HCT116 (cell line): ENCODE results near the gene ITPR1. TPM values are rescaled to one million over a fixed set of nuclear protein-coding genes. Genes with fewer than 3 reads are reported as not detected.

ENCODE experiments used
- ATAC-seq: fragments of 200-7000 bp; cut with Tn5 transposase; 2 replicates; pipeline ENCODE4 v1.9.1; 2020; ENCODE audit warnings: mild to moderate bottlenecking, moderate library complexity
- BruUV-seq: library from RNA; stranded (reverse); fragments of 400-500 nt; replicated peaks from 2 replicates; lab custom pipeline; 2021; lab: Mats Ljungman, UMichigan
- CTCF ChIA-PET: fragments of 300-600 bp; sonication (Branson Sonifier 250); formaldehyde crosslinking; loops from one replicate; lab custom pipeline; 2021; ENCODE audit warnings: antibody characterized with exemption; lab: Charles Lee
- POLR2A ChIA-PET: fragments of 300-600, 350-600 bp; sonication (Branson Sonifier 250); formaldehyde crosslinking; loops from one replicate; lab custom pipeline; 2021; ENCODE audit warnings: antibody characterized with exemption; lab: Charles Lee
- RAD21 ChIA-PET, 2 experiments: fragments of 300-600 bp; sonication (Branson Sonifier 250); formaldehyde crosslinking; loops; one replicate each; lab custom pipeline; 2023; ENCODE audit warnings: low total read pairs in 2 of 2; ENCODE audit not compliant: uncharacterized antibody in 2 of 2, unreplicated experiment in 2 of 2, low non-redundant PET in 1 of 2; lab: Charles Lee
- DNase-seq: peaks from one replicate; pipeline ENCODE4 v3.0.0-alpha.2; 2010; ENCODE audit warnings: low read depth, low spot score
- H2AFZ ChIP-seq: fragments of 200-600 bp; shearing (Covaris generic), sonication (generic); 2 replicates; pipeline ENCODE4 v1.6.1; 2017; ENCODE audit warnings: low read depth, mixed run types, mixed read lengths, antibody characterized with exemption, low read length; ENCODE audit not compliant: poor library complexity, severe bottlenecking
- H3K27ac ChIP-seq: 2 replicates; pipeline ENCODE4 v1.5.1; 2012; ENCODE audit warnings: low read depth, low read length
- H3K27me3 ChIP-seq: fragments of 200-600 bp; sonication (generic); 2 replicates; pipeline ENCODE4 v1.6.1; 2016; ENCODE audit warnings: mixed run types, low read length, mixed read lengths; ENCODE audit not compliant: insufficient read depth
- H3K36me3 ChIP-seq, 2 experiments: fragments of 200-500 bp in 1 of 2; fragments of 200-600 bp in 1 of 2; sonication (Bioruptor generic) in 1 of 2; sonication (generic) in 1 of 2; 2 replicates each; pipeline versions ENCODE4 v1.5.1 to v1.6.1; 2014 to 2016; ENCODE audit warnings: low read length in 2 of 2, inconsistent platforms in 1 of 2, mixed read lengths in 1 of 2, mixed run types in 1 of 2; ENCODE audit not compliant: insufficient read depth in 2 of 2, control insufficient read depth in 1 of 2
- H3K4me1 ChIP-seq, 2 experiments: fragments of 200-600 bp in 1 of 2; sonication (generic) in 1 of 2; 2 replicates each; pipeline versions ENCODE4 v1.5.1 to v1.6.1; 2012 to 2017; ENCODE audit warnings: low read length in 2 of 2, inconsistent platforms in 1 of 2, mild to moderate bottlenecking in 1 of 2, mixed read lengths in 1 of 2, mixed run types in 1 of 2, moderate library complexity in 1 of 2; ENCODE audit not compliant: insufficient read depth in 2 of 2, control insufficient read depth in 1 of 2
- H3K4me2 ChIP-seq: fragments of 200-600 bp; sonication (generic); 2 replicates; pipeline ENCODE4 v1.6.1; 2017; ENCODE audit warnings: mixed run types, low read length, mixed read lengths
- H3K4me3 ChIP-seq, 2 experiments: fragments of 200-600 bp in 1 of 2; sonication (generic) in 1 of 2; replicated peaks in 1 of 2; 2 replicates each; pipeline ENCODE4 v1.5.1; 2011 to 2016; ENCODE audit warnings: low read length in 2 of 2, control low read depth in 1 of 2, low read depth in 1 of 2, mild to moderate bottlenecking in 1 of 2, mixed read lengths in 1 of 2, mixed run types in 1 of 2
- H3K79me2 ChIP-seq: fragments of 200-600 bp; sonication (generic); 2 replicates; pipeline ENCODE4 v1.6.1; 2017; ENCODE audit warnings: mild to moderate bottlenecking, mixed run types, low read length, moderate library complexity, mixed read lengths; ENCODE audit not compliant: insufficient read depth
- H3K9ac ChIP-seq: fragments of 200-600 bp; sonication (generic); 2 replicates; pipeline ENCODE4 v1.6.1; 2016; ENCODE audit warnings: low read length, mixed read lengths
- H3K9me2 ChIP-seq: fragments of 200-600 bp; sonication (generic), shearing (Covaris generic); 2 replicates; pipeline ENCODE4 v1.6.1; 2017; ENCODE audit warnings: mixed run types, mild to moderate bottlenecking, moderate library complexity; ENCODE audit not compliant: insufficient read depth
- H3K9me3 ChIP-seq, 2 experiments: fragments of 200-500 bp in 1 of 2; fragments of 200-600 bp in 1 of 2; sonication (Bioruptor generic) in 1 of 2; sonication (generic) in 1 of 2; 2 replicates each; pipeline ENCODE4 v1.6.1; 2014 to 2017; ENCODE audit warnings: low read length in 2 of 2, mixed read lengths in 2 of 2, inconsistent platforms in 1 of 2, low read depth in 1 of 2, mild to moderate bottlenecking in 1 of 2, mixed run types in 1 of 2, moderate library complexity in 1 of 2; ENCODE audit not compliant: control insufficient read depth in 1 of 2, insufficient read depth in 1 of 2
- H4K20me1 ChIP-seq: fragments of 200-600 bp; sonication (generic), shearing (Covaris generic); 2 replicates; pipeline ENCODE4 v1.6.1; 2017; ENCODE audit warnings: mixed run types, mild to moderate bottlenecking, moderate library complexity; ENCODE audit not compliant: insufficient read depth
- ATF3 ChIP-seq: IDR thresholded peaks from 2 replicates; pipeline ENCODE4 v1.6.1; 2012
- CBX3 ChIP-seq: IDR thresholded peaks from 2 replicates; pipeline ENCODE4 v1.6.1; 2012; ENCODE audit warnings: low read depth
- CEBPB ChIP-seq: IDR thresholded peaks from 2 replicates; pipeline ENCODE4 v1.6.1; 2012; ENCODE audit warnings: low read depth
- CTCF ChIP-seq, 3 experiments: fragments of 200-600 bp in 1 of 3; sonication (generic) in 1 of 3; IDR thresholded peaks in 2 of 3; conservative IDR thresholded peaks in 1 of 3; 2 replicates each; pipeline ENCODE4 v1.5.1; 2012 to 2017; ENCODE audit warnings: low read depth in 2 of 3, low read length in 2 of 3, antibody characterized with exemption in 1 of 3, borderline replicate concordance in 1 of 3, control low read depth in 1 of 3, mild to moderate bottlenecking in 1 of 3, mixed read lengths in 1 of 3, mixed run types in 1 of 3, moderate library complexity in 1 of 3; ENCODE audit not compliant: insufficient read depth in 1 of 3
- EGR1 ChIP-seq: IDR thresholded peaks from 2 replicates; pipeline ENCODE4 v1.6.1; 2012; ENCODE audit warnings: low read depth
- EZH2 ChIP-seq: fragments of 200-600 bp; sonication (generic); IDR thresholded peaks from 2 replicates; pipeline ENCODE4 v1.6.1; 2017; ENCODE audit warnings: antibody characterized with exemption, mixed run types
- EZH2phosphoT487 ChIP-seq: fragments of 200-600 bp; IDR thresholded peaks from 2 replicates; pipeline ENCODE4 v1.6.1; 2018; ENCODE audit warnings: antibody characterized with exemption, borderline replicate concordance
- FOSL1 ChIP-seq: IDR thresholded peaks from 2 replicates; pipeline ENCODE4 v1.6.1; 2012; ENCODE audit warnings: low read depth
- MAX ChIP-seq: IDR thresholded peaks from 2 replicates; pipeline ENCODE4 v1.6.1; 2012
- POLR2A ChIP-seq: IDR thresholded peaks from 2 replicates; pipeline ENCODE4 v1.7.0; 2011; ENCODE audit warnings: borderline replicate concordance; ENCODE audit not compliant: insufficient read depth, insufficient read length; ENCODE audit errors: extremely low read depth
- POLR2AphosphoS5 ChIP-seq: IDR thresholded peaks from 2 replicates; pipeline ENCODE4 v1.6.1; 2011; ENCODE audit warnings: mild to moderate bottlenecking, low read depth, low read length, moderate library complexity
- RAD21 ChIP-seq: IDR thresholded peaks from 2 replicates; pipeline ENCODE4 v1.6.1; 2012; ENCODE audit warnings: low read depth, mild to moderate bottlenecking
- SP1 ChIP-seq: IDR thresholded peaks from 2 replicates; pipeline ENCODE4 v1.6.1; 2012; ENCODE audit warnings: low read depth
- SRF ChIP-seq: IDR thresholded peaks from 2 replicates; pipeline ENCODE4 v1.6.1; 2012; ENCODE audit warnings: low read depth
- TCF7L2 ChIP-seq: IDR thresholded peaks from 2 replicates; pipeline ENCODE4 v1.7.0; 2011; ENCODE audit warnings: borderline replicate concordance, inconsistent platforms; ENCODE audit not compliant: insufficient read depth, insufficient read length; ENCODE audit errors: extremely low read depth
- YY1 ChIP-seq: IDR thresholded peaks from 2 replicates; pipeline ENCODE4 v1.6.1; 2011; ENCODE audit warnings: low read length, low read depth, moderate library complexity, mild to moderate bottlenecking; ENCODE audit not compliant: insufficient replicate concordance; ENCODE audit errors: extremely low read depth
- ZBTB33 ChIP-seq: IDR thresholded peaks from 2 replicates; pipeline ENCODE4 v1.6.1; 2011; ENCODE audit warnings: mild to moderate bottlenecking, low read length, moderate library complexity; ENCODE audit not compliant: insufficient replicate concordance; ENCODE audit errors: extremely low read depth
- intact Hi-C: fragments of 100-400 bp; cut with micrococcal nuclease; formaldehyde crosslinking; loops from 2 replicates; pipeline ENCODE4 v1.10.0; 2022
- total RNA-seq: library from RNA; stranded (reverse); gene quantifications from one replicate; pipeline ENCODE4 v1.2.1, GENCODE V29; 2021; ENCODE audit not compliant: unreplicated experiment

The ITPR1 gene
- total RNA-seq, 1 experiment from 2014 or later, result 9.2 TPM

- DNase-seq (no peak), ATAC-seq (no peak)
- no TSS peak for BruUV-seq
- Histone ChIP-seq H3K4me1 (no peaks in the 10 kb centered on the region), H4K20me1 (no peaks in the 10 kb centered on the region), H2AFZ (no peak overlapping the region), H3K9me3 (no peaks in the 10 kb centered on the region), H3K36me3 (no peaks in the 10 kb centered on the region), H3K27ac (no peak overlapping the region), H3K79me2 (no peaks in the 10 kb centered on the region), H3K4me3 (no peak overlapping the region), H3K4me2 (no peak overlapping the region), H3K9ac (no peak overlapping the region), H3K9me2 (no peaks in the 10 kb centered on the region), H3K27me3 (no peaks in the 10 kb centered on the region; the same call in 1 of the 2 replicates)
- CTCF ChIA-PET, result no interaction called here
- TF ChIP-seq CBX3 (no peak), TCF7L2 (no peak), SRF (no peak), RAD21 (no peak), POLR2AphosphoS5 (no peak), POLR2A (no peak), MAX (no peak), SP1 (no peak)
- POLR2A ChIA-PET, result no interaction called here
- intact Hi-C loops, result no loop called here
- RAD21 ChIA-PET, result no interaction called here
Measured at GRCh38 chr3:4674216-4674615, 181.1 kb downstream of the ITPR1 start.

- POLR2A ChIA-PET, result no interaction called here
- no peak for ATAC-seq
- RAD21 ChIA-PET, result no interaction called here
Measured at GRCh38 chr3:4675704-4676103, 182.6 kb downstream of the ITPR1 start.

More at GRCh38 chr3:4675704-4676103, 182.6 kb downstream of the ITPR1 start:
- TF ChIP-seq CTCF (IDR thresholded peaks at IDR 0.05 in 2 of 3, conservative IDR thresholded peaks at IDR 0.05 in 1 of 3; ENCODE audit: borderline replicate concordance in 1 of 3, insufficient read depth in 1 of 3, low read depth in 2 of 3, low read length in 2 of 3) (no peak), YY1 (no peak), SP1 (no peak), EZH2 (no peak), CEBPB (no peak), FOSL1 (no peak), POLR2AphosphoS5 (no peak), EZH2phosphoT487 (no peak), MAX (no peak), ATF3 (no peak), ZBTB33 (no peak), POLR2A (no peak), EGR1 (no peak)
- TF ChIP-seq, all 23 proteins: peak for 0
- CTCF ChIA-PET, result interaction anchor here (1.5 kb wide), 1 partner anchor 36 kb away, joined by 3 read pairs; no protein-coding TSS in a partner anchor
- no TSS peak for BruUV-seq
- Histone ChIP-seq H3K9me3 (no peaks in the 10 kb centered on the region), H4K20me1 (no peaks in the 10 kb centered on the region), H3K9me2 (no peaks in the 10 kb centered on the region), H3K4me2 (no peak overlapping the region), H3K4me3 (no peak overlapping the region), H3K9ac (no peak overlapping the region), H3K27me3 (no peaks in the 10 kb centered on the region), H3K36me3 (no peaks in the 10 kb centered on the region), H3K4me1 (no peaks in the 10 kb centered on the region), H3K79me2 (no peaks in the 10 kb centered on the region), H2AFZ (no peak overlapping the region), H3K27ac (no peak overlapping the region)
- no peak for DNase-seq
- intact Hi-C loops, result no loop called here
